ENCODE measurements around the gene SNAPC5.

Gene SNAPC5

DNA sequence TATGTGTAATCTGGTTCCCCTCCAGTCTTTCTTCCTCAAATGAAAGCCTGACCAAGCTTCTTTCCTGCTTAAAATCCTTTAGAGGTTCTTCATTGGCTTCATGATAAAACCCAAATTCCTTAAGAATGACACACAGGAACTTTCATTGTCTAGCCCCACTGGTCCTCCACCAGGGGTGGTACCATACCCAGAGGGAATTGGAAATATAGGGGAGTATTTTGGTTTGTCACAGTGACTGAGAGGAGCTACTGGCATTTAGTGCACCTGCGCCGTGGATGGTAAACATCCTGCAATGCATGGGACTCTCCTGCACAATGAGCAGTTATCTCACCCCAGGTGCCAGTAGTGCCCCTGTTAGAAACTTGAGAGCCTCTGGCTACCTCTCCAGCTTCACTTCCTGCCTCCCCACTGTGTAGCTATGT, 18.4 kb upstream of the SNAPC5 start:
- peak; percentile 62 for DNase-seq (ENCODE audit: low read depth)
- TF ChIP-seq, protein P1, sequence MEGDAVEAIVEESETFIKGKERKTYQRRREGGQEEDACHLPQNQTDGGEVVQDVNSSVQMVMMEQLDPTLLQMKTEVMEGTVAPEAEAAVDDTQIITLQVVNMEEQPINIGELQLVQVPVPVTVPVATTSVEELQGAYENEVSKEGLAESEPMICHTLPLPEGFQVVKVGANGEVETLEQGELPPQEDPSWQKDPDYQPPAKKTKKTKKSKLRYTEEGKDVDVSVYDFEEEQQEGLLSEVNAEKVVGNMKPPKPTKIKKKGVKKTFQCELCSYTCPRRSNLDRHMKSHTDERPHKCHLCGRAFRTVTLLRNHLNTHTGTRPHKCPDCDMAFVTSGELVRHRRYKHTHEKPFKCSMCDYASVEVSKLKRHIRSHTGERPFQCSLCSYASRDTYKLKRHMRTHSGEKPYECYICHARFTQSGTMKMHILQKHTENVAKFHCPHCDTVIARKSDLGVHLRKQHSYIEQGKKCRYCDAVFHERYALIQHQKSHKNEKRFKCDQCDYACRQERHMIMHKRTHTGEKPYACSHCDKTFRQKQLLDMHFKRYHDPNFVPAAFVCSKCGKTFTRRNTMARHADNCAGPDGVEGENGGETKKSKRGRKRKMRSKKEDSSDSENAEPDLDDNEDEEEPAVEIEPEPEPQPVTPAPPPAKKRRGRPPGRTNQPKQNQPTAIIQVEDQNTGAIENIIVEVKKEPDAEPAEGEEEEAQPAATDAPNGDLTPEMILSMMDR (IDR thresholded peaks at IDR 0.05; ENCODE audit: low read length, missing control alignments): no peak
- H3K4me3 ChIP-seq (replicated peaks; ENCODE audit: low read depth, low read length): no peak overlapping the region

DNA sequence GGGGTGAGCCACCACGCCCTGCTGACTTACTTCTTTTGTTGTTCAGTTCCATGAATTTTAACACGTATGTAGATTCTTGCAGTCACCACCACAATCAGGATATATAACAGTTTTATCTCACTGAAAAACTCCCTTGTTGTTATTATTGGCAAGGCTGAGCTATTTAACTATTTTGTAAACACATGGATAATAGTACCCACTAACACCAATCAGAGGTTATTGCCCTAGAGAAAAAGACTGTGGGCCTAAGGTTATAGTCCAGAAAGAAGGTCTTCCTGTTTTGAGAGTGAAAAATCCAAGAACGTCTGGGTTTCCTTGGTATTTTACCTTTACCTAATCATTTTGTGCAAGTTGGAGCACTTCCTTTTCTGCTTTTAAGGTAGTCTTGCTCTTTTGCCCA, 17.0 kb upstream of the SNAPC5 start:
- DNase-seq (ENCODE audit: low read depth): no peak
- H3K4me3 ChIP-seq (replicated peaks; ENCODE audit: low read depth, low read length): no peak overlapping the region
- TF ChIP-seq, protein P1 (IDR thresholded peaks at IDR 0.05; ENCODE audit: low read length, missing control alignments): no peak

GRCh38 chr15:66508293-66508883, 10.8 kb upstream of the SNAPC5 start:
- H3K4me3 ChIP-seq (replicated peaks; ENCODE audit: low read depth, low read length): no peak overlapping the region
- DNase-seq (ENCODE audit: low read depth): no peak

GRCh38 chr15:66505818-66506217, 8.3 kb upstream of the SNAPC5 start:
- H3K4me3 ChIP-seq (replicated peaks; ENCODE audit: low read depth, low read length): peak overlapping the region; percentile 88
- DNase-seq (ENCODE audit: low read depth): no peak
- TF ChIP-seq, protein P1 (IDR thresholded peaks at IDR 0.05; ENCODE audit: low read length, missing control alignments): no peak

More at GRCh38 chr15:66508293-66508883, 10.8 kb upstream of the SNAPC5 start:
- TF ChIP-seq, protein P1 (IDR thresholded peaks at IDR 0.05; ENCODE audit: low read length, missing control alignments): no peak

DNA sequence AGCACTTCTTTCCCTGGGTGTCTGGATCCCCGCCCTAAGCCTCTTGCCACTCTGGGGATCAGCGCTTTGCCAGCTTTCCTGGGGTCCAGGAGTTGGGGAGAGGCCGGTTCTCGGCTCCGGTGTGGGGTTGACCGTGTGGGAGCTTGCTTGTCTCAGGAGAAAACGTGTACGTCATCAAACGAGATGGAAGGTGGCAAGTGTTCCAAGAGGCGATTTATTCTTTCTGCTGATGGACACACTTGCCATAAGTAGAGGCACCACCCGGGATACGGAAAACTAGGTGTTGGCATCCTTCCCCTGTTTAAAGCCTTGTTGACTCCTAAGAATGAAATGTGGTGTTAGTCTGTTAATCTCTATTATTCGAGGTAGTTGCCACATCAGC, 7.9 kb upstream of the SNAPC5 start:
- DNase-seq (ENCODE audit: low read depth): peak; percentile 39
- H3K4me3 ChIP-seq (replicated peaks; ENCODE audit: low read depth, low read length): peak overlapping the region; percentile 88
- TF ChIP-seq, protein P1 (IDR thresholded peaks at IDR 0.05; ENCODE audit: low read length, missing control alignments): no peak

GRCh38 chr15:66504563-66505429, 7.2 kb upstream of the SNAPC5 start, which contains the start of the genes RPL4 and ZWILCH:
Gene RPL4 (minus strand): TSS chr15:66504855. CDS start chr15:66504790, 65 bp downstream.
Gene ZWILCH (plus strand): TSS chr15:66505326. CDS start chr15:66505339, 13 bp downstream.
- TF ChIP-seq, protein P1 (IDR thresholded peaks at IDR 0.05; ENCODE audit: low read length, missing control alignments): no peak
- peak; percentile 91 for DNase-seq (ENCODE audit: low read depth)
- H3K4me3 ChIP-seq (replicated peaks; ENCODE audit: low read depth, low read length): peak within 1 kb of the TSS; percentile 88
